C4-2B (cell line): ENCODE results near the gene BAIAP3.

ENCODE experiments used
- H3K27ac ChIP-seq: fragments of 450-650 bp; 2 replicates; pipeline ENCODE4 v1.5.1; 2017
- CTCF ChIP-seq: fragments of 450-650 bp; conservative IDR thresholded peaks from 2 replicates; pipeline ENCODE4 v1.5.1; 2017; ENCODE audit warnings: mild to moderate bottlenecking
- ZFX ChIP-seq: fragments of 450-650 bp; IDR thresholded peaks from 2 replicates; pipeline ENCODE4 v1.6.1; 2017

BAIAP3 gene

DNA sequence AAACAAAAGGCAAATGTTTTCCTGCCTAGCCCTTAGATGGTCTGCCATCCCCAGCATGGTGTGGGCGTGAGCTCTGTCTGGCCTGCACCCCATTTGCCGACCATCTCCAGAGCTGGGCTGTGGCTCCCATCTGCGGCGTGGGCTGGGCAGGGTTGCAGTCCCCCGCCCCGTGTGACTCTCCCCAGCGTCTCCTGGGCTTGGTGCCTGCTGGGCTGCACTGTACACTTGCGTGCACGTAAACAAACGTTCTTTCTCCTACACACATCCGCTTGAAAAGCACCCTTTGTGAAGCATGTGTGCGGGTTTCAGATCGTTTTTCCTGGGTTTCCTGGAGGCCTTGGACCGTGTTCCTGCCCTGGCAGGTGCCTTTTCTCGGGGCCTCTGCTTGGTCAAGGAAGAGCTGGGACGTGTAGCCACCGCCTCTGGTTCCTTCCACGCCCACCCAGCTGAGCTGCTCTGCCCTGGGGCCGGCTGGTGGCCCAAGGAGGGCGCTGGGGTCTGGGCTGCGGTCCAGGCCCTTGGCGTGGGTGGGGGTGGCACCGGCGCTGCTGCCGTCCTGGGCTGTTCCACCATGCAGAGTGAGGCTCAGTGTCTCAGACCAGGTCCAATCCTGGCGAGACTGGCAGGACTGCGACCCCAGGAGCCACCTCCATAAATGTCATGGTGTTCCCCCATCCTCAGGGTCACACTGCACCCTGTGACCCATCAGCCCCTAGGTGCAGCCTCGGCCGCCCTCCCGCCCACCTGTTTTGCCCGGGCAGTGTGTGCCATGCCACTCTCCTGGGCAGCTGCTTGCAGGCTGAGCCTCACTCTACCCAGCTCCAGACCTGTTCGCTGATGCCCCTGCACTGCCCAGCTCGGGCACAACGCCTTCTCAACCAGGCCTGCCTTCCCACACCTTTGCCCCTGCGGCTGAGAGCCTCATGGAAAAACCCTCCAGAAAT is 9.9 kb upstream of the BAIAP3 start:
- TF ChIP-seq CTCF = no peak
- TF ChIP-seq ZFX = no peak
- no peak overlapping the region for H3K27ac ChIP-seq

- no peak overlapping the region for H3K27ac ChIP-seq
- no peak for TF ChIP-seq CTCF
- TF ChIP-seq ZFX = no peak
Measured at GRCh38 chr16:1324286-1324826, 9.1 kb upstream of the BAIAP3 start.

DNA sequence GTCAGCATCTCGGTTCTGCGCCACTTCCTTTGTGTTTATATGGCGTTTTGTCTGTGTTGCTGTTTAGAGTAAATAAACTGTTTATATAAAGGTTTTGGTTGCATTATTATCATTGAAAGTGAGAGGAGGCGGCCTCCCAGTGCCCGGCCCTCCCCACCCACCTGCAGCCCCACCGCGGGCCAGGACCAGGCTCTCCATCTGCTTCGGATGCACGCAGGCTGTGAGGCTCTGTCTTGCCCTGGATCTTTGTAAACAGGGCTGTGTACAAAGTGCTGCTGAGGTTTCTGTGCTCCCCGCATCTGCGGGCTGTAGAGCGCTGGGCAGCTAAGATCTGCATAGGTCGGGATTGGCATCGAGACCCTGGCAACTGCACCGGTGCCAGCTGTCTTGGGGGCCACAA is 8.2 kb upstream of the BAIAP3 start:
- H3K27ac ChIP-seq = no peak overlapping the region
- TF ChIP-seq CTCF (no peak), ZFX (no peak)

DNA sequence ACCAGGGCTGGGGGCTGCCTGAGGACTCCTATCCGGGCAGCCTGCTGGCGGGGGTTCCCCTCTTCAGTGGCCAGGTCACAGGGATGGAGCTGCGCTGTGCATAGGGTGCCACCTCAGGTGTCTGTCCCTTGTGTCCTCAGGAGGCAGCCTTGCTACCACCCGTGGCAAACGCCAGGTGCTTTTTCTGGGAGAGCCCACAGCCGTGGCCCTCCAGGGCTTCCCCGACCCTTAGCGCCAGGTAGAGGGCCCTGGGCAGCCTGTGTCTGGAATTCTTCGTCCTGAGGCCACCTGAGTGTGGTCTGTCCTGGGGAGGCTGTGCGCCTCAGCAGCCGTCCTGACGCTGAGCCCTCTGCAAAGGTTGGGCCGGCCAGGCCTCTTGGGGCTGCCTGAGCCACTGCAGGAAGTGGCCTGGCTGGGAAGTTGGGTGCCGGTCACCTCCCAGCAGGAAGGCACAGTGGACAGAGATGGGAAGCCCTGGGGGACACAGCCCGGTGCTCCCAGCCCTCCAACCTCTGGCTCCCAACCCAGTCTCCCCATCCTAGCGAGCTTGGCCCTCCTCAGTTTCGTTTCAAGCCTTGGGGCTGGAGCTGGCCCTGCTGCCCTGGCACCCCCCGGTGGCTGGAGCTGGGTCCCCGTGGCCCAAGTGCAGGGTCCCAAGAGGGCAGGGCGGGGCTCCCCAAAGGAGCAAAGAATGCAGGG is 7.6 kb upstream of the BAIAP3 start:
- no peak overlapping the region for H3K27ac ChIP-seq

DNA sequence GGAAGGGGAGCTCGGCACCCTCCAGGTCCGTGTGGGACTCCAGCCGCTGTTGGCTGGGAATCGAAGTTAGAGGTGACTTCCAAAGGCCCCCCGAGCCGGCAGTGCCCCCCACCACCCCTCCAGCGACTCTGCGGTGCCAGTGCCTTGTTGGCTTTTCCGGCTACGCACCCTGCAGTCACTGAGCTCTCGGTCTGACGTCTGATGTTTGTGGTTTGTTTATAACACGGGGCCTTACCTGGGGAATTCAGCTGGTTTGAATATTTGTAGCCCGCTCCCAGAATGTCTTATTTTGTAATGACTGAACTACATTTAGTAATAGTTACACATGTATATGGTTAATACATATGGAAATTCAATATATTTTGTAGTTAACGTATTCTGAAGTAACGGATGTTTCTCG is 7.1 kb upstream of the BAIAP3 start:
- H3K27ac ChIP-seq = no peak overlapping the region
- no peak for TF ChIP-seq ZFX
- TF ChIP-seq CTCF = no peak

More for the DNA sequence above, 7.6 kb upstream of the BAIAP3 start:
- TF ChIP-seq CTCF (no peak), ZFX (no peak)

GRCh38 chr16:1326946-1327618 is 6.4 kb upstream of the BAIAP3 start:
- H3K27ac ChIP-seq = no peak overlapping the region
- TF ChIP-seq CTCF (no peak), ZFX (no peak)
